Left hindlimb (tissue), 1 donor: ENCODE results near the gene C4orf50.

Experiments used
- DNase-seq: peaks from one replicate; pipeline ENCODE4 v3.0.0-alpha.2; 2018

The C4orf50 gene

GRCh38 chr4:6043188-6043587 is 25.0 kb upstream of the C4orf50 start:
- no peak for DNase-seq

GRCh38 chr4:6042293-6043063 is 24.2 kb upstream of the C4orf50 start:
- DNase-seq: no peak

GRCh38 chr4:6041800-6042199 is 23.6 kb upstream of the C4orf50 start:
- DNase-seq: no peak

- DNase-seq: no peak
These were observed 20.5 kb upstream of the C4orf50 start for GRCh38 chr4:6038711-6039110.

GRCh38 chr4:6035786-6036185 is 17.6 kb upstream of the C4orf50 start:
- DNase-seq: no peak

- DNase-seq: no peak
These were observed 15.2 kb upstream of the C4orf50 start for GRCh38 chr4:6033381-6033780.

GRCh38 chr4:6032249-6033244 is 14.3 kb upstream of the C4orf50 start:
- DNase-seq: no peak

- no peak for DNase-seq
These were observed 13.6 kb upstream of the C4orf50 start for GRCh38 chr4:6031846-6032245.

GRCh38 chr4:6030679-6031078 is 12.4 kb upstream of the C4orf50 start:
- no peak for DNase-seq

GRCh38 chr4:6029254-6029653 is 11.0 kb upstream of the C4orf50 start:
- no peak for DNase-seq

GRCh38 chr4:6028168-6028567 is 9.9 kb upstream of the C4orf50 start:
- DNase-seq: no peak

GRCh38 chr4:6027392-6027791 is 9.2 kb upstream of the C4orf50 start:
- DNase-seq: no peak

- no peak for DNase-seq
These were observed 6.2 kb upstream of the C4orf50 start for GRCh38 chr4:6024313-6024960.

GRCh38 chr4:6023731-6024130 is 5.5 kb upstream of the C4orf50 start:
- no peak for DNase-seq

GRCh38 chr4:6022607-6023288 is 4.5 kb upstream of the C4orf50 start:
- DNase-seq: no peak

- no peak for DNase-seq
These were observed 3.8 kb upstream of the C4orf50 start for GRCh38 chr4:6021831-6022606.

- no peak for DNase-seq
These were observed 2.4 kb upstream of the C4orf50 start for GRCh38 chr4:6020613-6021012.

GRCh38 chr4:6019316-6020263 is 1.4 kb upstream of the C4orf50 start:
- no peak for DNase-seq

GRCh38 chr4:6017800-6018199 is 431 bp downstream of the C4orf50 start:
- no peak for DNase-seq

GRCh38 chr4:6017030-6017429 is 1.2 kb downstream of the C4orf50 start:
- DNase-seq: no peak

- no peak for DNase-seq
These were observed 4.7 kb downstream of the C4orf50 start for GRCh38 chr4:6013564-6013963.
